Skeletal muscle tissue (tissue), 4 donors: Measurements from ENCODE around the gene RARB. TPM values are rescaled to one million over a fixed set of nuclear protein-coding genes. Genes with fewer than 3 reads are reported as not detected.

ENCODE experiments used
- H3K27ac ChIP-seq: one replicate; pipeline ENCODE4 v1.7.0; 2013; ENCODE audit warnings: mild to moderate bottlenecking, low read depth, low read length, inconsistent platforms
- H3K27me3 ChIP-seq, 3 donors: one replicate each; pipeline ENCODE4 v1.7.0; 2013; ENCODE audit warnings: low read length in 3 of 3; ENCODE audit not compliant: control insufficient read depth in 3 of 3, insufficient read depth in 3 of 3
- H3K36me3 ChIP-seq, 3 donors: one replicate each; pipeline ENCODE4 v1.7.0; 2013; ENCODE audit warnings: low read length in 3 of 3; ENCODE audit not compliant: control insufficient read depth in 3 of 3, insufficient read depth in 3 of 3
- H3K4me1 ChIP-seq, 3 donors: one replicate each; pipeline ENCODE4 v1.7.0; 2013; ENCODE audit warnings: low read length in 3 of 3, mild to moderate bottlenecking in 3 of 3; ENCODE audit not compliant: control insufficient read depth in 3 of 3, insufficient read depth in 3 of 3
- H3K4me3 ChIP-seq, 3 donors: one replicate each; pipeline ENCODE4 v1.7.0; 2013; ENCODE audit warnings: low read length in 3 of 3
- H3K9ac ChIP-seq, 3 donors: one replicate each; pipeline ENCODE4 v1.7.0; 2013; ENCODE audit warnings: low read length in 3 of 3, mild to moderate bottlenecking in 3 of 3, moderate library complexity in 2 of 3, low read depth in 1 of 3
- H3K9me3 ChIP-seq, 3 donors: one replicate each; pipeline ENCODE4 v1.7.0; 2013; ENCODE audit warnings: low read length in 3 of 3; ENCODE audit not compliant: control insufficient read depth in 3 of 3
- total RNA-seq: library from RNA; depleted of rRNA; stranded (reverse); fragments of >200 nt; gene quantifications from one replicate; pipeline ENCODE4 v1.2.3, GENCODE V29; 2014
- donor health status: Osteomylitis.

Gene RARB
- total RNA-seq, 1 donor from 2014 or later, result 20.9 TPM

DNA sequence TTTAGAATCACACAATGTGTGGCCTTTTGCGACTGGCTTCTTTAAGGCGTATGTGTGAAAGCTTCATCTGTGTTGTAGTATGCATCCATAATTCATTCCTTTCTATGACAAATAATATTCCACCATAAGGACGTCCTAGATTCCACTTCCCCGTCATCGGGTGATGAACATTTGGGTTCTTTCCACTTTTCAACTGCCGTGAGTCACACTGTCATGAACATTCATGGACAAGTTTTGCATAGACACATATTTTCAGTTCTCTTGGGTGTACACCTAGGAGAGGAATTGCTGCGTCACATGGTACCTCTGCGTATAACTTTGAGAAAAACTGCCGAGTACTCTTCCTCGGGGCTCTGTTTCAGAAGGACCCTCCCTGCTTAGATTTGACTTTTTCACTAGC is 139.3 kb downstream of the RARB start:
- Histone ChIP-seq H3K9ac (no peak overlapping the region), H3K4me1 (peaks cover 5 to 8% (median 6%) of the 10 kb centered on the region in 3 donors), H3K36me3 (peaks cover 0 to 9% (median 0%) of the 10 kb centered on the region in 3 donors), H3K4me3 (no peak overlapping the region), H3K9me3 (no peaks in the 10 kb centered on the region), H3K27me3 (no peaks in the 10 kb centered on the region), H3K27ac (no peak overlapping the region)

DNA sequence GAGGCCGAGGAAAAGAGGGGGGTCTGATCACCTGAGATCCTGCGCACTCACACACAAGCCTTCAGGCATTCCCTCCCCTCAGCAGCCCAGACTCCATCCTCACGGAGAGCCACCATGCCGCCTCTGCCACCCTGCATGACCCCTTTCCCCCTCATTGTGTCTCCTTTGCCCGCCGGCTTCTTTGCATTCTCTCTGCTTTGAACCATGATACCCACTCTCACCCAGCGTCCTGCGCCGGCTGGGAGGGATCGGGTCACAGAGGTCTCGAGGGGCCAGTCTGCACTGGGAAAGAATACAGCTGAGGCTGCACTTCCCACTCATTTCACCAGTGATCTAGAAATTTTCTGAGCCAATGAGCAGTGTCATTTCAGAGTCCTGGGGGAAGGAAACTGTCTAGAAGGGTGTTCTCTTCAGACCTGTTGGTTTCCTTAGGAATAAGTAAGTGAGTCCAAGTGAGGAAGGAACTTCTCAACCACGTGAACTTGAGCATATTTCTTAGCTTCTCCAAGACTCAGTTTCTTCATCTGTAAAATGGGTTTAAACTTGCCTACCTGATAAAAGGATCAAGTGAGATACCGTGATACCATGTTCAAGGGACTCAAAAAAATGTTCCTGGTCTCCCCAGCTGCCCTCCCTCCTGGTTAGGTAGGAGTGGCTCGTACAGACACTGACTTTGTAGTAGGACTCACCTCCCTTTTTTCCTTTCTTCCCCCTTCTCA is 139.9 kb downstream of the RARB start:
- Histone ChIP-seq H3K9ac (peak overlapping the region in 1 of 3 donors; percentile 40), H3K36me3 (peaks cover 0 to 9% (median 0%) of the 10 kb centered on the region in 3 donors), H3K4me1 (peaks cover 5 to 9% (median 8%) of the 10 kb centered on the region in 3 donors), H3K4me3 (no peak overlapping the region), H3K27me3 (no peaks in the 10 kb centered on the region), H3K27ac (no peak overlapping the region), H3K9me3 (no peaks in the 10 kb centered on the region)

DNA sequence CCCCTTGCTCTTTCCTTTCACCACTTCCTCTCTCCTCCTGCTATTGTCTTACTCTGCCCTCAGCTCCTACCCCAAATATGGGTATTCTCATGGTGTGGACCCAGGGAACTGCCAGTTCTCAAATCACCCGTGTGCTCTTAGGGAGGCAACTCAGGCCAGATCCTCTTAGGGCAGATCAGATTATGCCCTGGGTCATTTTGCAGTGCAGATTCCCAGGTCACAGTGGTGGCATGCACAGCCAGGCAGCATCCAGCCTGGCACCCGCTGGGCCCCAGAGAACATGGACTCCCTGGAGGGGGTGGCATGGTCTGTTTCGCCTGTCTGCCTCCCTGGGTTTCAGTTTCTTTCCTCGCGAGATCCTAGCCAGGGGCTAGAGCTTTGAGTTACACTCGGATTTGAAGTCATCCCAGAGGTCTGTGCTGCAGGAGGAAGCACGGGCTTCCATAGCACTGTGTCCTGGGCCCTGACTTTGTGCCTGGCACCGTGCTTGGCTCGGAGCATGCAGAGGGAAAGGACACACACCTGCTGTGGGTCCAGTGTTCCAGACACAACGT is 140.5 kb downstream of the RARB start:
- H3K27me3 ChIP-seq, result no peaks in the 10 kb centered on the region
- H3K9me3 ChIP-seq, result no peaks in the 10 kb centered on the region
- no peak overlapping the region for H3K27ac ChIP-seq
- H3K9ac ChIP-seq, result peak overlapping the region in 1 of 3 donors; percentile 40
- no peak overlapping the region for H3K4me3 ChIP-seq
- peaks cover 5 to 15% (median 13%) of the 10 kb centered on the region in 3 donors for H3K4me1 ChIP-seq
- H3K36me3 ChIP-seq, result peaks cover 0 to 9% (median 0%) of the 10 kb centered on the region in 3 donors

DNA sequence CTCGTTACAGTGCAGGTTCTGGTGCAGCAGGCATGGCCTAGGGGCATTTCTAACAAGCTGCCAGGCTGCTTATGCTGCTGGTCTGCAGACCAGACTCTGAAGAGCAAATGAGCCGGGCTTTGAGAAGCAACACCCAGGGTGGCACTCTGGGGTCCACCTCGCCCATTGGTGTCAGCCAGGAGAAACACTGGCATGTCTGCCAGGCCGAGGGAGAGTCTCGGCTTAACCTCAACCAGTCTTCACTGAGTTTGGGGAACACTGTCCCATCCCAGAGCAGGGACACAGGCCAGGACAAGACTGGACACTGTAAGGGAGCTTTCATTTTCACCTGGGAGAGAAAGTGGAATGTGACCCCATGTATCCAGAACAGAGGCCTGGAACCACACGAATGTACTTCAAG is 143.2 kb downstream of the RARB start:
- Histone ChIP-seq H3K36me3 (peaks cover 0 to 9% (median 0%) of the 10 kb centered on the region in 3 donors), H3K27me3 (no peaks in the 10 kb centered on the region), H3K27ac (no peak overlapping the region), H3K9me3 (no peaks in the 10 kb centered on the region), H3K9ac (no peak overlapping the region), H3K4me1 (peaks cover 5 to 20% (median 19%) of the 10 kb centered on the region in 3 donors), H3K4me3 (no peak overlapping the region)

DNA sequence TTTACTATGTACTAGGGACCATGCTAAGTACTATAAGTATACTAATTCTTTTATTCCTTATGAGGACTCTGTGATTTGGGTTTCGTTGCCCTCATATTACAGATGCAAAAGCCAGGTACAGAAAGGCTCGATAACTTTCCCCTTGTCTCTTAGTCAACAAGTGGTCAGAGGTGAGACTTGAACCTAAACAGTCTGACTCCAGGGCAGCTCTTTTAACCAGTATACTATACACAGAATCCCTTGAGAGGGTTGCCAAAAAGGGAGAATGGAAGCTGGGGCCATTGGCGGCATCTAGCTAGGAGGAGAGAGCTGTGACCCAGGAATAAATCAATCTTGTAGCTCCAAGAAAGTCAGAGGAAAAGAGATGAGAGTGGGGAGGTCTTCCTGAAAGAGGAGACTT is 144.3 kb downstream of the RARB start:
- H3K4me1 ChIP-seq, result peaks cover 5 to 20% (median 19%) of the 10 kb centered on the region in 3 donors
- no peaks in the 10 kb centered on the region for H3K27me3 ChIP-seq
- H3K9ac ChIP-seq, result no peak overlapping the region
- H3K27ac ChIP-seq, result no peak overlapping the region
- no peak overlapping the region for H3K4me3 ChIP-seq
- H3K36me3 ChIP-seq, result peaks cover 0 to 9% (median 0%) of the 10 kb centered on the region in 3 donors
- H3K9me3 ChIP-seq, result no peaks in the 10 kb centered on the region

DNA sequence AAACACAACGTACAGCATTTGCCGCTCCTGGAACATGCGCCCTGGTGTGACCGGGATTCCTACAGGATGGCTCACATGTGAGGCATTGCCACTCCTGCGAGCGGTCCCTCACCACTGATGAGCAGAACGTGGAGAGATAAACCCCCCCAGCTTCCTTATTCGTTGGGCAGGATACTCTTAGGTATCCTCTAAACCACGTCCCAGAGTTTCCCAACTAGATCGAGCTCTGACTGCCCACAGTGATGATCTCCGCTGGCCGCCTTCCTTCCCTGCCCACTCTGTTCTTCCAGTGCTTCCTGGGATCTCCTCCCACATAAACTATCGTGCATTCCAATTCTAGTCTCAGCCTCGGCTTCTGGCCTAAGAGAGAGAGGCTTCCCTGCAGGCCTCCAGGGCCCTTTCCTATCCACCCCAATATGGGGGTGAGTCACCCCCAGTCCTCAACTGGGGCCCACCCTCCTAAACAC is 144.9 kb downstream of the RARB start:
- Histone ChIP-seq H3K27ac (peak overlapping the region; percentile 43), H3K27me3 (no peaks in the 10 kb centered on the region), H3K9ac (peak overlapping the region in 1 of 3 donors; percentile 35), H3K4me1 (peaks cover 5 to 20% (median 19%) of the 10 kb centered on the region in 3 donors), H3K9me3 (no peaks in the 10 kb centered on the region), H3K4me3 (no peak overlapping the region), H3K36me3 (peaks cover 0 to 9% (median 0%) of the 10 kb centered on the region in 3 donors)

DNA sequence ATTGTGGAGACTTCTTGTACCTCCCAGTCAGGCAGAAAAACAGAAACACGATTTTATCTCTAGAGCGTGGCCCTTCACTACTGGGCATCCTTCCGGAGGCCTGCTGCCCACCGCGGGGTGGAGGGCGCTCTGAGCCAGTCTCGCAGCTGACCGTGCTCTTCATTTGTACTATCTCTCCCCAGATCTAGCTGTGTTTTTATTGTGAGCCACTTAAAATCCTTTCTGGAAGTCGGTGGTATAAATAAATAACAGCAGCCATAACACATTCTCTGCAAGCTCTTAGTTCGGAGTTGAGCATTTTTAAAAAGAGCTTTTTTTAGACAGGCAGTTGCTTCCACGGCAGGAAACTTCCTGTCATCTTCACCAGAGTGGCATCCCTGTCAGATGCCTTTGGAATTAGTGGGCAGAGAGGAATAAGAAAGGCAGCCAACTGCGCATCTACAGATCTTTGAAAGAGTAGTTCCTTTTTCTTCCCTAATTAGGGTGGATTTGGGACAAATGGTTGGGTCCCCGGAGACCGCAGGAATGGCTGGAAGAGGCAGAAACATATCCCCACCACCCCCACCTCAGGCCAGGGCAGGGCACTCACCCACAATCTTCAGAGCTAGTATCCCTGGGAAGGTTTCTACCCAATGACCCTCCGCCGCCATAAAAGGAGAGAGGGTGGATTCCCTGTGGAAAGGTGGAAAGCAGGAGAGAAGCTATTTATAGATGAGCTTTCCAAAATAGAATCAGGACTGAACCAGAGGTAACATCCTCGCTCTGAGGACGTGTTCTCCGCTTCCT is 145.5 kb downstream of the RARB start:
- H3K4me1 ChIP-seq, result peaks cover 2 to 20% (median 16%) of the 10 kb centered on the region in 3 donors
- H3K27ac ChIP-seq, result peak overlapping the region; percentile 43
- H3K36me3 ChIP-seq, result peaks cover 0 to 9% (median 0%) of the 10 kb centered on the region in 3 donors
- H3K9me3 ChIP-seq, result no peaks in the 10 kb centered on the region
- H3K9ac ChIP-seq, result peak overlapping the region in 1 of 3 donors; percentile 35
- peak overlapping the region in 1 of 3 donors; percentile 24 for H3K4me3 ChIP-seq
- H3K27me3 ChIP-seq, result no peaks in the 10 kb centered on the region

DNA sequence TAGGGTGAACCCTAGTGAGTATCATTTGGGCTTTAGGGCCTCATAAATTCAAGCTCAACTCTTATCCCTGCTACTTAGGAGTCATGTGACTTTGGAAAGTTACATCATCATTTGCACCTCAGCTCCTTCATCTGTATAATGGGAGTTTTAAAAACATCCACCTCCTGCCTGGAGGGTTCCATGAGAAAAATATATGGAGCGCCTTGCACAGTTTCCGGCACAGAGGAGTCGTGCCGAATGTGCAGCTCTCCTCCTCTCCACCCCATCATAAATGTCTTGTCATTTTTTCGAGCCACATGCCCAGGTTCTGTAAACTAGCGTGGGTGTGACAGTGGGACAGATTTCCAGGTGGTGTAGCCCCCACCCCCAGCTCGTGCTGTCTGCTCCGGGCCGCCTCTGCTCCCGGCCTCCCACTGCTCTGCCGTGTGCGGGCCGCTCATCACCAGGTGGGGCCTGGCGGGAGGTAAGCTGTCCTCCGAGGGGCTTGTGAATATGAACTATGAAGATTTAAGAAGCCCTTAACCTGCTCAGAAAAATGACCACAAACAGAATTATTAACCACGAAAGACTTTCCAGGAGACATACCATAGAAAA is 146.2 kb downstream of the RARB start:
- Histone ChIP-seq H3K27ac (peak overlapping the region; percentile 43), H3K36me3 (peaks cover 0 to 9% (median 0%) of the 10 kb centered on the region in 3 donors), H3K27me3 (no peaks in the 10 kb centered on the region), H3K4me1 (peaks cover 0 to 18% (median 13%) of the 10 kb centered on the region in 3 donors), H3K4me3 (no peak overlapping the region), H3K9me3 (no peaks in the 10 kb centered on the region), H3K9ac (no peak overlapping the region)

DNA sequence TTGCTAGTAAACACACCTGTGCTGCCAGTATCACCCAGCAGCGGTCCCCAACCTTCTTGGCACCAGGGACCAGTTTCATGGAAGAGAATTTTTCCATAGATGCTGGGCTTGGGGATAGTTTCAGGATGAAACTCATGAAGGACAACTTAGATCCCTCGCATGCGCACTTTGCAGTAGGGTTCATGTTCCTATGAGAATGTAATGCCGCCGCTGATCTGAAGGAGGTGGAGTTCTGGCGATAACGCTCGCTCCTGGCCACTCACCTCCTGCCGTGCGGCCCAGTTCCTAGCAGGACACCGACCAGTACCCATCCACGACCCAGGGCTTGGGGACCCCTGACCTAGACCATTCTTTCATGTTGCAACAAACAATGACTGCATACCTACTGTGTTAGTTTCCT is 146.9 kb downstream of the RARB start:
- H3K4me1 ChIP-seq, result peaks cover 0 to 13% (median 12%) of the 10 kb centered on the region in 3 donors
- H3K9ac ChIP-seq, result no peak overlapping the region
- H3K27ac ChIP-seq, result no peak overlapping the region
- H3K9me3 ChIP-seq, result no peaks in the 10 kb centered on the region
- no peaks in the 10 kb centered on the region for H3K27me3 ChIP-seq
- peaks cover 0 to 7% (median 0%) of the 10 kb centered on the region in 3 donors for H3K36me3 ChIP-seq
- H3K4me3 ChIP-seq, result no peak overlapping the region
